ENCODE measurements around the gene ABCB6.

The ABCB6 gene

DNA sequence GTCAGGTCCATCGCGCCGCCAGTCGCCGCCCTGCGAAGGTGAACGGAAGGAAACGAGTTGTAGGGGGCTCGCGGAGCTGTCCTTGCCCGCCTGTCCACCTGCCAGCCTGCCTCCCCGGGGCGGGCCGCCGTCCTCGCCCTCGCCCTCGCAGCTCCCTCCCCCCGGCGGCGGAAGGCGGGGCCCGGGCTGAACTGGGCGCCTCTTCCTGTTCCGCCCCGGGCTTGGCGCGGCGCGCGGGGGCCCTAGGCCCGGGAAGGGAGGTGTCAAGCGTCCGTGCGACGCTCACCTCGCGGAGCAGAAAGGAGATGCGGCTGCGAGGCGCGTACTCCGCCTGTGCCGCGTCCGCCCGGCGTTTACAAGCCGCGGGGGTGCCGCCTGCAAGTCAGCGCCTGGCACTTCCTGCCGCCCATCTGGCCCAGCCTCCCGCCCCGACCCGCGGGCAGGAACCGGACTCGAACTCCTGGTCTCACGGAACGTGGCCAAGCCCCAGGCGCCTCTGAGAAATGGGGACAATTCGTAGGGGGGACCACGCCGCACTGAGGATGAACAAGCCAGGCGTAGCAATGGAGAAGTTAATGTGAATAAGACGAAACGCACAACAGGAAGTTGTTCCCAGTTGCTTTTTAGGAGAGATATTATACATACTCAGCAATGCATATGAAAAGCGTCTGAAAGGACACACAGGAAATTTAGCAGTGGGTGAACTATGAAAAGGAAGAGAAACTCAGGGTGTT is 41.8 kb downstream of the ABCB6 start, which contains the start of gene CNPPD1:
Gene CNPPD1, minus strand, starts transcription at position 108 of the 734 bp plus-strand sequence. Its CDS starts 97 bp downstream, at position 11.
- Mint-ChIP-seq H3K4me3 (peak within 1 kb of the TSS; percentile 98), H3K27ac (peak within 1 kb of the TSS; percentile 99), H3K4me1 (peaks cover 59% of the 10 kb centered on the region), H3K27me3 (no peaks in the 10 kb centered on the region), H3K36me3 (ENCODE audit: low read depth) (peaks cover 27% of the 10 kb centered on the region), H3K9me3 (no peaks in the 10 kb centered on the region)
- ATAC-seq (peak; percentile 85), DNase-seq (peak; percentile 91)

DNA sequence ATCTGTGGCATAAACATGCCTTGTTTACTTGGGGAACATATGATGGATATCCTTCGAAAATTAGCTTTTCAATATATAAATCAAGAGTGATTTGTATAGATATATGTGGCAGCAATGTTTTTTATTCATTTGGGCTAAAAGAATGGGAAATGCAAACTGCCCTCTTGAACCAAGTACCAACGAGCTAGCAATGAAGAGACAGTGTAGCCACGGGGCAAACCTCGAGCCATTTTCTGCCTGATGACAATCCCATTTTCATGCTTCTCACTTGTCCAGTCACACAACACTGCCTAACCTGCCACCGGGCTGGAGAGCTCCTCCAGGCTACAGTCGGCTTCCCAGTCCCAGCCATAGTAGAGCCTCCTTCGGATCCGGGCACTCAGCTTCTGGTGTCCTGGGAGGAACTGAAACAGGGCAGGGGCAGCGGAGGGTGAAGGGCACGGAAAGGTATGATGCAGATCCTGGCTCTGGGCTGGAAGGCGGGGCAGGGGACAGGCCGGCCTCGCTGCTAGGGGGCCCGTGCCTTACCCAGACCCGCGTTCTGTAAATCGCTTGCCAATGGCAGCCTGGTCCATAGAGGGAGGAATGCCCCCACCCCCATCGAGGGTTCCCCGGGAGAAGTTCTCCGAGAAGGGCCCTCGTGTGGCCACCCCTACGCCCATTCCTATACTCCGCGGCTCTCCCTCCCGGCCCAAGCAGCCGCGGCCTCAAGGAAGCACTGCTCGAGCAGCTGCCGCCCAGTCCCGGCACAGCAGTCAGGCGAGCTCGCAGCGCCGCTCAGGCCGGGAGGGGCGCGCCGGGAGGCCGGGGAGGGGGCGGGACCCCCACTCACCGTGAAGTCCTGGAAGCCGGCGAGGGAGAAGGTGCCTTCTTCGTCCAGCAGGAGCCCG is 42.6 kb downstream of the ABCB6 start:
- Mint-ChIP-seq H3K27ac (peak overlapping the region; percentile 74), H3K4me3 (peak overlapping the region; percentile 98), H3K4me1 (peaks cover 57% of the 10 kb centered on the region), H3K36me3 (ENCODE audit: low read depth) (peaks cover 19% of the 10 kb centered on the region), H3K9me3 (no peaks in the 10 kb centered on the region), H3K27me3 (no peaks in the 10 kb centered on the region)
- peak; percentile 17 for ATAC-seq
- peak; percentile 46 for DNase-seq

DNA sequence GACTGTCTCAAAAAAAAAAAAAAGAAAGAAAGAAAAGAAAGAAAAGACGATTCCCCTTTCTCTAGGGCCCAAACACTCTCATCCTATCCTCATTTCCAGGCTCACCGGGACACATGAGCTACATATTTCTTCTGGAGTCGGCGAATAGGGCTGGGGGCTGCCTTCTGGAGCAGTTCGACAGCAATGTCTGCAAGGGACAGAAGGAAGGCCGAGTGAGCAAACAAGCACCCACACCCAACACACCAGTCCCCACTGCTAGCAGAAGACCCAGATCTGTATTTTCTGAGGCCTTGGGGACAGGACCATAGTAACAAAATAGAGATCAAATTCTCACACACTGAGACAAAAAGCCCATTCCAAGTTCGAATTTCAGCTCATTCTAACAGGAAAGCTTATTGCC is 43.3 kb downstream of the ABCB6 start:
- Mint-ChIP-seq H3K27ac (no peak overlapping the region), H3K36me3 (ENCODE audit: low read depth) (peaks cover 14% of the 10 kb centered on the region), H3K4me3 (peak overlapping the region; percentile 98), H3K27me3 (no peaks in the 10 kb centered on the region), H3K9me3 (no peaks in the 10 kb centered on the region), H3K4me1 (peaks cover 56% of the 10 kb centered on the region)
- ATAC-seq (no peak), DNase-seq (no peak)

DNA sequence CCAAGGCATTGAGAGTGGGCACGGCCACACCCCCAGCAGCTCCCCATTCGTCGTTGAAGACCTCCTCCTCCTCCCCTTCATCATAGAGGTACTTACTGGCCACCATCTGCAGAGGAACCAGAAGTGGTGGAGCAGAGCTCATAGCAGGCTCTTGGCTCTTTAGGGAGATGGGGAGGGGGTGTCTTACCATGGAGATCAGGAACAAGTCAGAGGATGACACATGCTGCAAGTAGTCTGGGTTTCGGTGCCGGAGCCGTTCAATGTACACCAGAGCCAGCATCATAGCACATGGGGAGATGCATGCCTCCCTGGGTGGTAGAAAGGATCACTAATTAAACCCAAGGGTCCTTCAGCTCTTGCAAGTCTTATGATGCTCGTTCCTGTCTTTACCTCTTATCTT is 44.0 kb downstream of the ABCB6 start:
- Mint-ChIP-seq H3K4me3 (peak overlapping the region; percentile 98), H3K27ac (no peak overlapping the region), H3K27me3 (no peaks in the 10 kb centered on the region), H3K4me1 (peaks cover 55% of the 10 kb centered on the region), H3K36me3 (ENCODE audit: low read depth) (peaks cover 13% of the 10 kb centered on the region), H3K9me3 (no peaks in the 10 kb centered on the region)
- ATAC-seq (no peak), DNase-seq (no peak)

DNA sequence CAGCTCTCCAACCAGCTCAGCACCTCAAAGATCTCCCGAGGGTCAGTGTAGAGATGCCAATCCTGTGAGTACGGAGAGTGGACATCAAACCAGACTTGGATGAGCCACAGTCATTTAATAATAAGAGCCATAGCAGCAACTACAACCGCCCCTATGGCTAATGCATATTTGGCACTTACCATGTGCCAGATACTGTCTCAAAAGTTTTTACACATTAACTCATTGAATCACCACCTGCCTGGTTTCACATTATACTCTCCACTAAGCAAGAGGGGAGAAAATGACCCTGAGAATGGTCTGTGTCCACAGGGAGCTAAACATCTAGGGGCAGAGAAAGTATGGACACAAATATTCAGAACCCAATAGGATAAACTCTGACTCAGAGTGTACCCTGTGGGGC is 44.6 kb downstream of the ABCB6 start:
- ATAC-seq (no peak), DNase-seq (no peak)
- Mint-ChIP-seq H3K4me1 (peaks cover 52% of the 10 kb centered on the region), H3K9me3 (no peaks in the 10 kb centered on the region), H3K4me3 (peak overlapping the region; percentile 21), H3K27me3 (no peaks in the 10 kb centered on the region), H3K36me3 (ENCODE audit: low read depth) (peaks cover 13% of the 10 kb centered on the region), H3K27ac (peak overlapping the region; percentile 69)

DNA sequence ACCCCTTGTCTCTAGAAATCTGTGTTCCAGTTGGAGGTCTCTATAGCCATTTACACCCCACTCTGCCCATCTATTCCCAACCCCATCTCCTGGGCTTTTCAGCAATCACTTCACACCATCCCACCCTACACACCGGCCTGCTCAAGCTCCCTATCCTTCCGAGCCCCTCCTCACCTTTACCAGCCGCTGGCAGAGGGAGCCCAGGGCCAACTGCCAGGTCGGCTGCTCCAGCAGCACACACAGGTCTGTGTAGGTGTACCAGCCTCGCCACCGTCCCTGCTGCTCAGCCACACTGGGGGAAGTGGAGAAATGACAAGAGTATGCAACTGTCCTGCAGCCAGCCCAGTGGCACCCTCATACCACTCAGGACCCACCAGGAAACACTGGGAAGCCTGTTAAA is 45.6 kb downstream of the ABCB6 start:
- ATAC-seq (no peak), DNase-seq (no peak)
- H3K27ac Mint-ChIP-seq: no peak overlapping the region
- H3K4me1 Mint-ChIP-seq: peaks cover 46% of the 10 kb centered on the region
- H3K36me3 Mint-ChIP-seq (ENCODE audit: low read depth): peaks cover 13% of the 10 kb centered on the region
- no peaks in the 10 kb centered on the region for H3K27me3 Mint-ChIP-seq
- H3K4me3 Mint-ChIP-seq: no peak overlapping the region
- H3K9me3 Mint-ChIP-seq: no peaks in the 10 kb centered on the region

DNA sequence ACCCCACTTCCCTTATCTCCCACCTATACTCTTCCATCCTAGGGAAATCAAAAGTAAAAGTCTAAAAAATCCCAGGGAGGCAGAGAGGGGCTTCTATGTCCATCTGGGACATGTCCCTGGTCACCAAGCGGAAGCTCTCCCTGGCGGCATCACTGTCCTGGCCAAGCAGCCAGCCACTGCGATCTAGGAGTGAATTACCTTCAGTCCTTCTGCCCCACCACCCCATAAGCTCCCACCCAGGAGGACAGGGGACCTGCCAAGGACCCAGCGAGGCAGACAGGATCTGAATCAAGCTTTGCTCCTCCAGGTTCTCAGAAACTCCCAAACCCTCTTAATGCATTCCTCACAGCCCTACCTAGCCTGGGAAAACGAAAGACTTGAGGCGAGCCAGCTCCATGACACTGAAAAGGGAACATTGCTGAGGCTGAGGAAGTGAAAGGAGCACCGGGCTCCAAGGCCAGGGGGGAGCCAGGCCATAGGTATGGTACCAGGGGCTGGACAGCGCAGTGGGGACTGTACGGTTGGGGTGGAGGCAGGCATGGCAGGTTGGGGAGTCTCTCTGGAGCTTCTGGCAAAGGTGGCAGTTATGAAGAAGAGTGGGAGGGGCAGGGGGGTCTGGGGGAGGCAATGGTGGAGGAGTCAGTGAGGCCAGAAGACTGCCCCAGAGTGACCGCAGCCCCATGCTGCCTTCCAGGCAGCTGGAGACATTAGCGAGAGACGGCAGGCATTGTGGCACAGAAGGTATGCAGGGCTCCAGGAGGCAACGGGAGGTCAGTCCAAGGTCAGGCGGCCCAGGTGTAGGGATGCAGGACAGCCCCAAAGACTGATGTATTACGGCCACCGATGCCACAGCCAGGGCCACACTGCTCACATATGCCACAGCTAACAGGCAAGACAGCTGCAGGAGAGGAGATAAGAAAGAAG is 46.3 kb downstream of the ABCB6 start:
- H3K9me3 Mint-ChIP-seq: no peaks in the 10 kb centered on the region
- peaks cover 10% of the 10 kb centered on the region for H3K36me3 Mint-ChIP-seq (ENCODE audit: low read depth)
- no peaks in the 10 kb centered on the region for H3K27me3 Mint-ChIP-seq
- H3K4me1 Mint-ChIP-seq: peaks cover 44% of the 10 kb centered on the region
- H3K27ac Mint-ChIP-seq: no peak overlapping the region
- no peak for DNase-seq
- no peak overlapping the region for H3K4me3 Mint-ChIP-seq
- no peak for ATAC-seq

DNA sequence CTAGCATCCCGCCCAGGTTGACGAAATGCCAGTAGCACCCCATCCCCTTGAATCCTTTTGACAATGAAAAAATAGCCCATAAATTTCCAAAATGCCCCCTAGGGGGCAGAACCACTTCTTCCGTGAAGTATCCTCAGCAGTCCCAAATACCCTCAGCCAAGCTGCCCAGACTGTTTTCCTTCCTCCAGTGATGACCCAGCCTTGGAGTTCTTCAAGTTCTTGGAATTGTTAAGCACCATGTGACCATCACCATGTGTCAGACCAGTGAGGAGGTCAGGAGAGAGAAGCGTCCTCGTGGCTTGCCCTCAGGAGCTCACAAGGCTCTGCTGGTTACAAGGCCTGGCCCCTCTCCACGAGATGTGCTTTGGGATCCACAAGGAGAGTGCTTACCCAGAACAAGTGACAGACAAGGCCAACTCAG is 47.5 kb downstream of the ABCB6 start:
- ATAC-seq (no peak), DNase-seq (peak; percentile 32)
- peaks cover 10% of the 10 kb centered on the region for H3K36me3 Mint-ChIP-seq (ENCODE audit: low read depth)
- H3K9me3 Mint-ChIP-seq: no peaks in the 10 kb centered on the region
- H3K4me1 Mint-ChIP-seq: peaks cover 40% of the 10 kb centered on the region
- no peak overlapping the region for H3K27ac Mint-ChIP-seq
- H3K27me3 Mint-ChIP-seq: no peaks in the 10 kb centered on the region
- H3K4me3 Mint-ChIP-seq: no peak overlapping the region

DNA sequence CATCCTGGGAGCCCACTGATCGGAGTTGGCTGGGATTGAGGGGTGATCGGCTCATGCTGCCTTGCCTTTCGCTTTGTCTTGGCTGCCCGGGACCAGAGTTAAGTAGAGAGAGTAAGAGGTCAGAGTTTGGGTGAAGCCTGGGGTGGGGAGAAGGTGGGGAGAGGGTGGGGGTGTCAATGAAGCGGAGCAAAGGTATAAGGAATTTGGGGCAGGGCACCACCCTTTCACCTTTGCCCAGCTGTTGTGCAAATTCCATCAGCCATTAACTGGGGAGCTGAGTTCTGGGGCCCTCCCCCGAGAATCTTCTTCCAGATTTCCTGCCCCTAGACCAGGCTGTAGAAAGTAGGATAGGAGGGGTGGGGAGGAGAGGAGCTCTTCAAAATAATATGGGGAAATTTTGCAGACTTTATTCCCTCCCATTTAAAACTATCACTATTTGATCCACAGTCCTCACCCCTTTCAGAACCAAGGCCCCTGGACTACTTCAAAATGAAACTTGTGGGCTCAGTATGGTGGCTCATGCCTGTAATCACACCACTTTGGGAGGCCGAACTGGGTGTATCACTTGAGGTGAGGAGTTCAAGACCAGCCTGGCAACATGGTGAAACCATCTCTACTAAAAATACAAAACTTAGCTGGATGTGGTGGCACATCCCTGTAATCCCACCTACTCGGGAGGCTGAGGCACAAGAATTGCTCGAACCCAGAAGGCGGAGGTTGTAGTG is 48.7 kb downstream of the ABCB6 start, which contains the start of gene SLC23A3:
Gene SLC23A3, minus strand, starts transcription at position 100 of the 725 bp plus-strand sequence. Its CDS starts 45 bp downstream, at position 55.
- no peak for DNase-seq
- H3K27ac Mint-ChIP-seq: no peak within 1 kb of the TSS
- ATAC-seq: no peak

DNA sequence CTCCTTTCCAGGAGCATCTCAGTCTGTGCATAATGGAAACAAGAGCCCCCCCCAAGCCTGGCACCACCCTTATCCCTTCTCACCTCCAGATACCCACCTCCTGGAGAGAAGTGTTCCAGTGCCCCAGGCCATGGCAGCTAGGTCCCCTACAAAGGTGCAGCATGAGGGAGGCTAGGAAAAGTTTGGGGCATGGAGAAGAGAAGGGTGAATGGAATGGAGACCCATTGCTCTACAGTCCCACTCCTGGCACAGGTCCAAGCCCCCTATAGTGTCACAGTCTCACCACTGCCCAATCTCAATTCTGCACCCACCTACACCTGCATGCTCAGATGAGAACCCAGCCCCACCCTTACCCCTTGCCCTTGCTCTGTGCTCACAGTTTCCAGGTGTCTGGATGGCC is 49.8 kb downstream of the ABCB6 start:
- ATAC-seq: no peak
- Mint-ChIP-seq H3K27me3 (no peaks in the 10 kb centered on the region), H3K9me3 (no peaks in the 10 kb centered on the region), H3K4me1 (peaks cover 19% of the 10 kb centered on the region), H3K36me3 (ENCODE audit: low read depth) (peaks cover 6% of the 10 kb centered on the region), H3K27ac (no peak overlapping the region), H3K4me3 (no peak overlapping the region)
- no peak for DNase-seq

More for the DNA sequence above, 48.7 kb downstream of the ABCB6 start, which contains the start of gene SLC23A3:
- Mint-ChIP-seq H3K36me3 (ENCODE audit: low read depth) (peaks cover 12% of the 10 kb centered on the region), H3K4me1 (peaks cover 30% of the 10 kb centered on the region), H3K4me3 (no peak within 1 kb of the TSS), H3K9me3 (no peaks in the 10 kb centered on the region), H3K27me3 (no peaks in the 10 kb centered on the region)

DNA sequence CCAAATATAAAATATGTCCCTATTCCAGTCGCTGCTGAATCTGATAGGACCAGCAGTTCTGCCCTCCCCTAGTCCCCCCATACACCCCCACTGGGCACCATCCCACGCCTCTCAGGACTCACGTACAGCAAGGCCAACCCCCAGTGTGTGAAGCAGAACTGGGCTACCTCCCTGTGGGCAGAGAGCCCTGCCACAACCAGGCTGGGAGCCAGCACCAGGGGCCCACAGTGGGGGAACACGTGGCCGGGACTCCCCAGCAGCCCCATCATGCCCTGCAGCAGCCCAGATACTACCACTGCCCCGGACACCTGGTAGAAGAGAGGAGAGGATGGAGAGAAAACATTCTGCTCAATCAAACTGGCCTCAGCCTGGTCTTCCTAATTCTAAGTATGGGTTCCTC is 50.2 kb downstream of the ABCB6 start:
- H3K27me3 Mint-ChIP-seq: no peaks in the 10 kb centered on the region
- peaks cover 4% of the 10 kb centered on the region for H3K36me3 Mint-ChIP-seq (ENCODE audit: low read depth)
- DNase-seq (no peak), ATAC-seq (no peak)
- no peak overlapping the region for H3K27ac Mint-ChIP-seq
- no peaks in the 10 kb centered on the region for H3K9me3 Mint-ChIP-seq
- H3K4me3 Mint-ChIP-seq: no peak overlapping the region
- peaks cover 18% of the 10 kb centered on the region for H3K4me1 Mint-ChIP-seq

DNA sequence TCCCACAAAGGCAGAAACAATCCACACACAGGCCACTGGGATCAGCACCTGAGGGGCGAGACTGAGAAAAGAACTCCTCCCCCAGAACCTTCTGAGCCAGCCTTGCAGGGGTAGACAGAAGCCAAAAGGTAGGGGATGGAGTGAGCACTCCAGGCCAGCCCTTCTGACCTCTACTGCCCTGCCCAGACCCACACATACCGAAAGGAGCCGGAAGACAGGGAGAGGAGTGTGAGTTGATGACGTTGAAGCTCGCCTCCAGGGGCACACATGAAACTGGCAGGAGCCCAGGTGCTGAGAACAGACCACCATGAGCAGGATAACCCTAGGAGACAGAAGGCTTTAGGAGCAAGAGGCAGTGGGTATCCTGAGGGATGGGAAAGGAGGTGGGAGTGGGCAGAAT is 50.8 kb downstream of the ABCB6 start:
- DNase-seq (no peak), ATAC-seq (no peak)
- Mint-ChIP-seq H3K36me3 (ENCODE audit: low read depth) (peaks cover 2% of the 10 kb centered on the region), H3K27me3 (no peaks in the 10 kb centered on the region), H3K4me1 (peaks cover 18% of the 10 kb centered on the region), H3K9me3 (no peaks in the 10 kb centered on the region), H3K27ac (no peak overlapping the region), H3K4me3 (no peak overlapping the region)

DNA sequence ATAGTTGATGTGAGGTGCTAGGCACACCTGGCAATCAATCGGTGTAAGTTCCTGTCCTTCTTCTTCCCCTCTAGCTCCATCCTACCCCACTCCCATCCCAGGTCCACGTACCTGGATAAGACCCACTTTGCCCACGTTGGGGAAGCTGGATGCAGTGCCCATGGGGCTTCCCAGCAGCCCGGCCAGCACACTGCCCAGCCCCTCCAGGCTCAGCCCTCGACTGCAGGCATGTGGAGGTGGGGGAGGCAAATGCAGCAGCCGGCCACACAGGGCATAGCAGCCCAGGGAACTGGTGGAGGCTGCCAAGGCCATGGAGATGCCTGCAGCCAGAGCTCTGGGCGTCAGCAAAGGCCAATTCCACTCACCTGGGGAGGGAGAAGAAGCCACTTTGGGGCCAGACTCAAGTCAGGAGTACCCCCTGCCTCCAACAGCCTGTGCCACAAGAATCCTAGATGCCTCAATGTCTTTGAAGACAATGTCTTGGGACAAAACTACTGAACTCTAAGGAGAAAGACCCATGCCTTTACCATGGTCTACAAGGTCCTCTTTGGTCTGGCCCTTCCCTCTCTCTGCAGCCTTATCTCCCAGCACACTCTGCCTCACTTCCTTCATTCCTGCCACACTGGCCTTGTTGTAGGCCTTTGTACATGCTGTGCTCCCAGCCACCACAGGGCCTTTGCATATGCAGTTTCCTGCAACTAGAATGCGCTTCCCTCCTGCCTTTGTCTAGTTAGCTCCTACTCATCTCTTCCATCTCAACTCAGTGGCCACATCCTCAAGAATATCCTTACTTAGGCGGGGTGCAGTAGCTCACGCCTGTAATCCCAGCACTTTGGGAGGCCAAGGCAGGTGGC is 53.5 kb downstream of the ABCB6 start:
- DNase-seq (no peak), ATAC-seq (no peak)
- Mint-ChIP-seq H3K27me3 (no peaks in the 10 kb centered on the region), H3K4me1 (peaks cover 14% of the 10 kb centered on the region), H3K9me3 (no peaks in the 10 kb centered on the region), H3K4me3 (no peak overlapping the region), H3K27ac (no peak overlapping the region), H3K36me3 (ENCODE audit: low read depth) (peaks cover 2% of the 10 kb centered on the region)
